Right lobe of liver (tissue), 6 donors: Measurements from ENCODE around the gene NPSR1. TPM values are rescaled to one million over a fixed set of nuclear protein-coding genes. Genes with fewer than 3 reads are reported as not detected.
"Not testable (repeated sequence)": the region's sequence is repeated elsewhere in the genome, so short reads cannot be mapped to it uniquely, and the experiment has no call there.

Experiments
- ATAC-seq, 4 donors: fragments of 200-7000 bp; cut with Tn5 transposase; one replicate each; pipeline ENCODE4 v1.9.1; 2020; ENCODE audit warnings: mild to moderate bottlenecking in 4 of 4, moderate library complexity in 4 of 4
- DNase-seq, 3 donors: peaks; one replicate each; pipeline ENCODE4 v3.0.0-alpha.2; 2020
- H3K27ac ChIP-seq, 3 donors: fragments of 200-600 bp; one replicate each; pipeline ENCODE4 v1.8.0; 2022
- H3K27me3 ChIP-seq, 2 donors: fragments of 200-600 bp; one replicate each; pipeline ENCODE4 v1.8.0; 2022
- H3K36me3 ChIP-seq, 4 donors: fragments of 200-600 bp; sonication (generic) in 1 of 4; one replicate each; pipeline versions ENCODE4 v1.5.1 to v1.8.0; 2017 to 2022; ENCODE audit warnings: control low read depth in 1 of 4
- H3K4me1 ChIP-seq, 4 donors: fragments of 200-600 bp; sonication (generic) in 1 of 4; one replicate each; pipeline versions ENCODE4 v1.5.1 to v1.8.0; 2017 to 2022; ENCODE audit warnings: control low read depth in 1 of 4
- H3K4me3 ChIP-seq, 3 donors: fragments of 200-600 bp; one replicate each; pipeline ENCODE4 v1.8.0; 2022
- H3K9me3 ChIP-seq, 4 donors: fragments of 200-600 bp; sonication (generic) in 1 of 4; one replicate each; pipeline versions ENCODE4 v1.5.1 to v1.8.0; 2017 to 2022; ENCODE audit warnings: control low read depth in 1 of 4
- CTCF ChIP-seq, 4 donors: fragments of 200-600 bp in 3 of 4; fragments of 450-650 bp in 1 of 4; IDR thresholded peaks; one replicate each; pipeline versions ENCODE4 v1.5.1 to v1.8.0; 2016 to 2022; ENCODE audit warnings: antibody characterized with exemption in 4 of 4, mild to moderate bottlenecking in 2 of 4
- POLR2A ChIP-seq: fragments of 450-650 bp; IDR thresholded peaks from one replicate; pipeline ENCODE4 v1.6.1; 2017; ENCODE audit warnings: antibody characterized with exemption, mild to moderate bottlenecking
- WGBS: methylation state at CpG from one replicate; pipeline ENCODE4 v1.1.6; 2018; ENCODE audit warnings: low coverage, low lambda C conversion rate; ENCODE audit not compliant: insufficient coverage; ENCODE audit errors: missing lambda C conversion rate; 5-methylcytosine and 5-hydroxymethylcytosine counted together
- intact Hi-C, 2 donors: fragments of 100-400 bp; cut with DNase I; formaldehyde crosslinking; loops; one replicate each; pipeline versions ENCODE4 v1.11.2 to v1.14.1; 2022
- total RNA-seq, 6 experiments: library from RNA; depleted of rRNA in 2 of 6; stranded (reverse); fragments of >200 nt in 2 of 6; fragmentation: NEBNext Ultra II Directional in 3 of 6; extraction: Animal tissue kit (Norgen Biotek cat#: 25700) in 3 of 6; gene quantifications; one replicate each; pipeline versions ENCODE4 v1.1.0 to v1.2.4, GENCODE V29; 2016 to 2023
- donor health status: DM: no; HTN: yes; CAD: no.
- donor health status: DM: no; HTN: no; CAD: no.
- donor health status: DM: no; HTN: no; CAD: no.
- donor health status: DM: no; HTN: yes; CAD: no.
- donor health status: DM: no; HTN: yes; CAD: no.

Gene NPSR1
- total RNA-seq, 6 experiments from 2014 or later = not detected

GRCh38 chr7:34787586-34787985, 129.6 kb downstream of the NPSR1 start:
- H3K27ac ChIP-seq = no peak overlapping the region
- no peaks in the 10 kb centered on the region for H3K4me1 ChIP-seq
- H3K36me3 ChIP-seq = no peaks in the 10 kb centered on the region
- WGBS = 13% methylated on average over 1 of the region's 1 CpG
- H3K4me3 ChIP-seq = no peak overlapping the region
- intact Hi-C loops = no loop called here
- ATAC-seq = no peak
- no peak for TF ChIP-seq CTCF (IDR thresholded peaks at IDR 0.05)
- no peak for TF ChIP-seq POLR2A
- DNase-seq = no peak
- H3K9me3 ChIP-seq = no peaks in the 10 kb centered on the region
- H3K27me3 ChIP-seq = no peaks in the 10 kb centered on the region

GRCh38 chr7:34806831-34807230, 148.8 kb downstream of the NPSR1 start:
- no peaks in the 10 kb centered on the region for H3K4me1 ChIP-seq
- ATAC-seq (no peak), DNase-seq (no peak)
- no peak overlapping the region for H3K4me3 ChIP-seq
- H3K9me3 ChIP-seq = no peaks in the 10 kb centered on the region
- intact Hi-C loops = no loop called here
- WGBS = 55% methylated on average over 2 of the region's 2 CpGs
- H3K27ac ChIP-seq = no peak overlapping the region
- H3K27me3 ChIP-seq = no peaks in the 10 kb centered on the region
- TF ChIP-seq POLR2A = no peak
- no peaks in the 10 kb centered on the region for H3K36me3 ChIP-seq

- TF ChIP-seq CTCF (IDR thresholded peaks at IDR 0.05) (no peak), POLR2A (no peak)
- Histone ChIP-seq H3K27ac (no peak overlapping the region), H3K27me3 (no peaks in the 10 kb centered on the region), H3K36me3 (no peaks in the 10 kb centered on the region), H3K4me3 (no peak overlapping the region), H3K9me3 (no peaks in the 10 kb centered on the region), H3K4me1 (no peaks in the 10 kb centered on the region)
- WGBS = 65% methylated on average over 7 of the region's 7 CpGs
- ATAC-seq (no peak), DNase-seq (no peak)
- intact Hi-C loops = no loop called here
These were observed 149.7 kb downstream of the NPSR1 start for GRCh38 chr7:34807548-34808340.

- DNase-seq, H3K27ac ChIP-seq, H3K9me3 ChIP-seq, H3K27me3 ChIP-seq, H3K4me3 ChIP-seq, intact Hi-C loops, H3K36me3 ChIP-seq, H3K4me1 ChIP-seq, ATAC-seq: not testable (repeated sequence)
- WGBS = 38% methylated on average over 4 of the region's 7 CpGs
These were observed 156.3 kb downstream of the NPSR1 start for GRCh38 chr7:34814203-34814842.

- ATAC-seq (no peak), DNase-seq (no peak)
- intact Hi-C loops = loop anchor here in 1 of 2 donors (10.0 kb wide), 1 partner anchor 213 kb away; the partner anchor contains the start of gene DPY19L1
- H3K4me3 ChIP-seq = no peak overlapping the region
- no peak for TF ChIP-seq POLR2A
- TF ChIP-seq CTCF (IDR thresholded peaks at IDR 0.05) = no peak
- no peaks in the 10 kb centered on the region for H3K4me1 ChIP-seq
- WGBS = 81% methylated on average over 16 of the region's 16 CpGs
- no peaks in the 10 kb centered on the region for H3K9me3 ChIP-seq
- H3K27me3 ChIP-seq = no peaks in the 10 kb centered on the region
- no peaks in the 10 kb centered on the region for H3K36me3 ChIP-seq
- no peak overlapping the region for H3K27ac ChIP-seq
These were observed 164.0 kb downstream of the NPSR1 start for GRCh38 chr7:34821932-34822558.
